ENCODE data around the gene NOL3. TPM values are rescaled to one million over a fixed set of nuclear protein-coding genes. Genes with fewer than 3 reads are reported as not detected.

NOL3 gene
- total and polyA plus RNA-seq, 2 of the 13 experiments (the other 11 are each of a cell fraction or from before 2014, with no cell fraction given) = 5.7 to 20.5 TPM

DNA sequence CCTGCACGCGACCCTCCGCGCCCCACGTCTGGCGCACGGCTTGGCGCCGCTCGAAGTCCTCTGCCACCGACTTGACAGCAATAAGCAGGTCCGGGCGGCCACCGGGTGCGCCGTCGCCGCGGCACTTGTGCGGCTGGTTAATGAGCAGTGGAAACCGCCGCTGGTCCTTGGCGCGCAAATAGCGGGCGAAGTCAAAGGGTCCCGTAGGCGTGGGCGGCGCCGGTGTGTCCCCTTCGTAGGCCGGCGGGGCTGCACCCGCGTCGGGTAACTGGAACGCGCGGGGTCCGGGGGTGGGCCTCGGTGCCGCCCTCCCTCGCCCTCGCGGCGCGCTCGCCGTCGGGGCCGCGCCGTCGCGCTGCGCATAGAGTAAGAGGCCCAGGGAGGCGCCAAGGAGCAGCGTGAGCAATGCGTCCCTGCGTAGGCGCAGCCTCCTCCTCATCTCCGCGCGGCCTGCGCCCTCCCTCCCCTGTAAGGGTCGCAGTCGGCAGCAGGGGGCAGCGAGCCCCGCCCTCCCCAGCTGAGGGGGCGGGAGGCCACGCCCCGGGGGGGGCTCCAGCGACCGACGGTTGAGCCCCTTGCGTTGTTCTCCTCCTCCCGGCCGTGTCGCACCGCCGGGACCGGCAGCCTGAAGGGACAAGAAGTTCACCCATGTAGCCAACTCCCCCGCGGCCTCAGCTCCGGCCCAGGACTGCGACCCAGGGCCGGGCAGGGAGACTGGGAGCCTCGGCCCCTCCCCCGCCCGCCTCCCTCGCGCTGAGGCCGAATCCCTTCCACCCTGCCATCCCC lies 20.1 kb upstream of the NOL3 start (continued):
- TF ChIP-seq, protein P1, sequence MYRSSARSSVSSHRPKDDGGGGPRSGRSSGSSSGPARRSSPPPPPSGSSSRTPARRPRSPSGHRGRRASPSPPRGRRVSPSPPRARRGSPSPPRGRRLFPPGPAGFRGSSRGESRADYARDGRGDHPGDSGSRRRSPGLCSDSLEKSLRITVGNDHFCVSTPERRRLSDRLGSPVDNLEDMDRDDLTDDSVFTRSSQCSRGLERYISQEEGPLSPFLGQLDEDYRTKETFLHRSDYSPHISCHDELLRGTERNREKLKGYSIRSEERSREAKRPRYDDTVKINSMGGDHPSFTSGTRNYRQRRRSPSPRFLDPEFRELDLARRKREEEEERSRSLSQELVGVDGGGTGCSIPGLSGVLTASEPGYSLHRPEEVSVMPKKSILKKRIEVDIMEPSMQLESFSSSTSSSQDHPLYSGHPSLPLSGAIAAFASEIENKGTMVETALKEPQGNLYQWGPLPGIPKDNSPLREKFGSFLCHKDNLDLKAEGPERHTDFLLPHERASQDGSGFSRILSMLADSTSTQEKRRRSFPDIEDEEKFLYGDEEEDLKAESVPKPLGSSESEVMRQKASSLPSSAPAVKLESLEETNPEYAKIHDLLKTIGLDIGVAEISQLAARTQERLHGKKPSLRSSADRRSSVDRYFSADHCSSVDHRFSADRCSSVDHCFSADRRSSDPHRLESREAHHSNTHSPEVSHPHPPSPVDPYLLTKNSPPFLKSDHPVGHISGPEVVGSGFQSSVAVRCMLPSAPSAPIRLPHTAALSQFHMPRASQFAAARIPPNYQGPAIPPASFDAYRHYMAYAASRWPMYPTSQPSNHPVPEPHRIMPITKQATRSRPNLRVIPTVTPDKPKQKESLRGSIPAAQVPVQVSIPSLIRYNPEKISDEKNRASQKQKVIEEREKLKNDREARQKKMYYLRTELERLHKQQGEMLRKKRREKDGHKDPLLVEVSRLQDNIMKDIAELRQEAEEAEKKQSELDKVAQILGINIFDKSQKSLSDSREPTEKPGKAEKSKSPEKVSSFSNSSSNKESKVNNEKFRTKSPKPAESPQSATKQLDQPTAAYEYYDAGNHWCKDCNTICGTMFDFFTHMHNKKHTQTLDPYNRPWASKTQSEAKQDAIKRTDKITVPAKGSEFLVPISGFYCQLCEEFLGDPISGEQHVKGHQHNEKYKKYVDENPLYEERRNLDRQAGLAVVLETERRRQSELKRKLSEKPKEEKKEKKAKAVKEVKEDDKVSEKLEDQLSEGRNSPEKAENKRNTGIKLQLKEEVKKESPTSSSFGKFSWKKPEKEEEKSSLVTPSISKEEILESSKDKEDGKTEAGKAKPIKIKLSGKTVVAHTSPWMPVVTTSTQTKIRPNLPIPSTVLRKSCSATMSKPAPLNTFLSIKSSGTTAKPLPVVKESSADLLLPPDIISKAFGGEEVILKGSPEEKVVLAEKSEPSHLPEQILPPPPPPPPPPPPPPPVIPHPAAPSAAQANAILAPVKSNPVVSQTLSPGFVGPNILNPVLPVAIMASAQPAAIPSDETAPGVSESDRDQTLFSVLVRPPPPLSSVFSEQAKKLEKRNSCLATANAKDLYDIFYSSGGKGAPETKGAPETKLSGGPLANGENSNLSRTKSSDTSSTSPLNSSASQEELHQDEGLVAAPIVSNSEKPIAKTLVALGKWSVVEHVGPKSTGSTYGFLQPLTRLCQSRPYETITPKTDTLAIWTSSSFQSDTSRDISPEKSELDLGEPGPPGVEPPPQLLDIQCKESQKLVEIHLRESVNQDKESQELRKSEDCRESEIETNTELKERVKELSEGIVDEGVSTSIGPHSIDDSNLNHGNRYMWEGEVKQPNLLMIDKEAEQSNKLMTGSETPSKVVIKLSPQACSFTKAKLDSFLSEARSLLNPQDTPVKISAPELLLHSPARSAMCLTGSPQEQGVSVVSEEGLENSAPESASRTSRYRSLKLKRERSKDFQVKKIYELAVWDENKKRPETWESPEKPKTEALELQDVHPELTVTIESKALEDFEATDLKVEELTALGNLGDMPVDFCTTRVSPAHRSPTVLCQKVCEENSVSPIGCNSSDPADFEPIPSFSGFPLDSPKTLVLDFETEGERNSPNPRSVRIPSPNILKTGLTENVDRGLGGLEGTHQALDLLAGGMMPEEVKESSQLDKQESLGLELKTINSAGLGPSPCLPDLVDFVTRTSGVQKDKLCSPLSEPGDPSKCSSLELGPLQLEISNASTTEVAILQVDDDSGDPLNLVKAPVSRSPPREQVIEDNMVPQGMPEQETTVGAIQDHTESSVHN (CRISPR knock-in tag; IDR thresholded peaks at IDR 0.05) = no peak
- TF ChIP-seq BCL6 (CRISPR knock-in tag; IDR thresholded peaks at IDR 0.05) = no peak
- TF ChIP-seq, protein P2, sequence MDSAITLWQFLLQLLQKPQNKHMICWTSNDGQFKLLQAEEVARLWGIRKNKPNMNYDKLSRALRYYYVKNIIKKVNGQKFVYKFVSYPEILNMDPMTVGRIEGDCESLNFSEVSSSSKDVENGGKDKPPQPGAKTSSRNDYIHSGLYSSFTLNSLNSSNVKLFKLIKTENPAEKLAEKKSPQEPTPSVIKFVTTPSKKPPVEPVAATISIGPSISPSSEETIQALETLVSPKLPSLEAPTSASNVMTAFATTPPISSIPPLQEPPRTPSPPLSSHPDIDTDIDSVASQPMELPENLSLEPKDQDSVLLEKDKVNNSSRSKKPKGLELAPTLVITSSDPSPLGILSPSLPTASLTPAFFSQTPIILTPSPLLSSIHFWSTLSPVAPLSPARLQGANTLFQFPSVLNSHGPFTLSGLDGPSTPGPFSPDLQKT (CRISPR knock-in tag; IDR thresholded peaks at IDR 0.05; ENCODE audit: borderline replicate concordance) = no peak
- no peak for TF ChIP-seq KMT2B (CRISPR knock-in tag; IDR thresholded peaks at IDR 0.05)
- TF ChIP-seq ZNF484 (CRISPR knock-in tag; IDR thresholded peaks at IDR 0.05; ENCODE audit: borderline replicate concordance, low read depth) = no peak
- TF ChIP-seq KDM5B (CRISPR knock-in tag; IDR thresholded peaks at IDR 0.05; ENCODE audit: borderline replicate concordance) = peak; percentile 22; the same call in 1 of the 2 replicates
- no peak for TF ChIP-seq SMAD9 (CRISPR knock-in tag; IDR thresholded peaks at IDR 0.05)
- no peak for TF ChIP-seq SP5 (CRISPR knock-in tag; IDR thresholded peaks at IDR 0.05; ENCODE audit: borderline replicate concordance, low read depth)
- TF ChIP-seq ZNF792 (CRISPR knock-in tag; IDR thresholded peaks at IDR 0.05) = no peak
- TF ChIP-seq ZNF235 (CRISPR knock-in tag; IDR thresholded peaks at IDR 0.05; ENCODE audit: borderline replicate concordance) = 0 out of 2 replicates have a peak, but pooled peaks have one; percentile 38
- TF ChIP-seq GATAD1 (CRISPR knock-in tag; IDR thresholded peaks at IDR 0.05) = no peak
- TF ChIP-seq TGIF2 (CRISPR knock-in tag; IDR thresholded peaks at IDR 0.05) = no peak
- peak; percentile 62; the same call in 1 of the 2 replicates for TF ChIP-seq PAF1 (CRISPR knock-in tag; IDR thresholded peaks at IDR 0.05)
- TF ChIP-seq POGZ (CRISPR knock-in tag; IDR thresholded peaks at IDR 0.05) = no peak
- TF ChIP-seq XRCC5 (optimal IDR thresholded peaks at IDR 0.05; ENCODE audit: low read length) = no peak
- no peak for TF ChIP-seq NFIB (CRISPR knock-in tag; IDR thresholded peaks at IDR 0.05; ENCODE audit: borderline replicate concordance)
- no peak for TF ChIP-seq PAX8 (CRISPR knock-in tag; IDR thresholded peaks at IDR 0.05; ENCODE audit: borderline replicate concordance)
- TF ChIP-seq PTBP1 (IDR thresholded peaks at IDR 0.05; ENCODE audit: low read depth, low read length, poor library complexity, severe bottlenecking) = peak; percentile 33
- TF ChIP-seq ZNF772 (CRISPR knock-in tag; IDR thresholded peaks at IDR 0.05) = no peak
- TF ChIP-seq ZNF775 (CRISPR knock-in tag; IDR thresholded peaks at IDR 0.05; ENCODE audit: borderline replicate concordance) = no peak
- no peak for TF ChIP-seq ZNF34 (CRISPR knock-in tag; IDR thresholded peaks at IDR 0.05; ENCODE audit: borderline replicate concordance)
- no peak for TF ChIP-seq FOXA3 (CRISPR knock-in tag; IDR thresholded peaks at IDR 0.05)
